BJ (cell line): ENCODE results near the gene PALD1. TPM values are rescaled to one million over a fixed set of nuclear protein-coding genes. Genes with fewer than 3 reads are reported as not detected.

Source experiments
- CTCF ChIA-PET: fragments of 350-600 bp; formaldehyde crosslinking; extraction: SDS; loops from one replicate; lab custom pipeline; 2021; ENCODE audit warnings: antibody characterized with exemption, inconsistent platforms; lab: Yijun Ruan, JAX
- POLR2A ChIA-PET: fragments of 300-600 bp; sonication (Branson Sonifier 250); formaldehyde crosslinking; extraction: SDS; loops from one replicate; lab custom pipeline; 2021; ENCODE audit warnings: antibody characterized with exemption; lab: Charles Lee
- DNase-seq: peaks from one replicate; pipeline ENCODE4 v3.0.0-alpha.2; 2011; ENCODE audit warnings: low read depth
- H3K27me3 ChIP-seq: 2 replicates; pipeline ENCODE4 v1.6.0; 2011; ENCODE audit warnings: low read length; ENCODE audit not compliant: control insufficient read depth, insufficient read depth
- H3K36me3 ChIP-seq: 2 replicates; pipeline ENCODE4 v1.5.1; 2011; ENCODE audit warnings: low read length; ENCODE audit not compliant: control insufficient read depth, insufficient read depth
- H3K4me3 ChIP-seq: 2 replicates; pipeline ENCODE4 v1.5.1; 2011; ENCODE audit warnings: low read depth, mild to moderate bottlenecking, control low read depth, low read length
- polyA plus RNA-seq: library from polyadenylated mRNA; depleted of rRNA; stranded (reverse); fragments of >200 nt; gene quantifications from 2 replicates; pipeline ENCODE4 v1.2.3, GENCODE V29; 2011
- TF ChIP-seq, protein P1 (sequence below): IDR thresholded peaks from 2 replicates; pipeline ENCODE4 v1.5.1; 2011; ENCODE audit warnings: low read depth, mild to moderate bottlenecking, control low read depth, inconsistent platforms, low read length, moderate library complexity; ENCODE audit not compliant: insufficient read depth

Gene PALD1
- polyA plus RNA-seq, 1 experiment: 0.10 TPM

DNA sequence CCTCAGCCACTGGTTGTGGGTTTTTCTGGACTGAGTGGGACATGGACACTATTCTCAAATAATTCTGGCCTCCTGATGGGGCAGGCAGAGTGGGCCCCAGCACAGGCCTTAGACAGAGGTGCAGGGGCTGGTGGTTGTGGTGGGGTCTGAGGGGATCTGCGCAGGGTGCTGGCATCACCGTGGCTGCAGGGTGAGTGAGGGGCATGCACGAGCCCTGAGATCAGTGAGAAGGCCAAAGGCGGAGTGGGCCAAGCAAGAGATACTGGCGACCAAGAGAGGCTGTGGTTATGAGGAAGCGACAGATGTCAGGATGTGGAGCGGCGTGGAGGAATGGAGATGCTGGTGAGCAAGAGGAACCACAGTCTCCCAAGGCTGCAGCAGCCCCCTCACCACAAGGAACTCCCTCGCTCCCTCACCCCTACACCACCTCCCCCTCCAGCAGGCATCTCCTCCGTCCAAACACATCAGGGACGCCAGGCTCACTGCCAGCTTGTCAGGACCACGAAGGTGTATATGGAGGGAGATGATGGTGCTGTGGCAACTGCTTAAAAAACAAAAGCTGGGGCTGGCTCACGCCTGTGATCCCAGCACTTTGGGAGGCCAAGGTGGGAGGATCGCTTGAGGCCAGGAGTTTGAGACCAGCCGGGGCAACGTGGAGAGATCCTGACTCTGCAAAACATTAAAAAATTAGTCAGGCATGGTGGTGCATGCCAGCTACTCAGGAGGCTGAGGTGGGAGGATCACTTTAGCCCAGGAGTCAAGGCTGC is 114.4 kb downstream of the PALD1 start:
- Histone ChIP-seq H3K36me3 (no peaks in the 10 kb centered on the region), H3K4me3 (no peak overlapping the region), H3K27me3 (peaks cover 11% of the 10 kb centered on the region; the same call in 1 of the 2 replicates)
- ChIA-PET POLR2A (no interaction called here), CTCF (interaction anchor here (0.9 kb wide), 1 partner anchor 34 kb away, joined by 3 read pairs; no protein-coding TSS in a partner anchor)
- TF ChIP-seq, protein P1, sequence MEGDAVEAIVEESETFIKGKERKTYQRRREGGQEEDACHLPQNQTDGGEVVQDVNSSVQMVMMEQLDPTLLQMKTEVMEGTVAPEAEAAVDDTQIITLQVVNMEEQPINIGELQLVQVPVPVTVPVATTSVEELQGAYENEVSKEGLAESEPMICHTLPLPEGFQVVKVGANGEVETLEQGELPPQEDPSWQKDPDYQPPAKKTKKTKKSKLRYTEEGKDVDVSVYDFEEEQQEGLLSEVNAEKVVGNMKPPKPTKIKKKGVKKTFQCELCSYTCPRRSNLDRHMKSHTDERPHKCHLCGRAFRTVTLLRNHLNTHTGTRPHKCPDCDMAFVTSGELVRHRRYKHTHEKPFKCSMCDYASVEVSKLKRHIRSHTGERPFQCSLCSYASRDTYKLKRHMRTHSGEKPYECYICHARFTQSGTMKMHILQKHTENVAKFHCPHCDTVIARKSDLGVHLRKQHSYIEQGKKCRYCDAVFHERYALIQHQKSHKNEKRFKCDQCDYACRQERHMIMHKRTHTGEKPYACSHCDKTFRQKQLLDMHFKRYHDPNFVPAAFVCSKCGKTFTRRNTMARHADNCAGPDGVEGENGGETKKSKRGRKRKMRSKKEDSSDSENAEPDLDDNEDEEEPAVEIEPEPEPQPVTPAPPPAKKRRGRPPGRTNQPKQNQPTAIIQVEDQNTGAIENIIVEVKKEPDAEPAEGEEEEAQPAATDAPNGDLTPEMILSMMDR: no peak
- no peak for DNase-seq

DNA sequence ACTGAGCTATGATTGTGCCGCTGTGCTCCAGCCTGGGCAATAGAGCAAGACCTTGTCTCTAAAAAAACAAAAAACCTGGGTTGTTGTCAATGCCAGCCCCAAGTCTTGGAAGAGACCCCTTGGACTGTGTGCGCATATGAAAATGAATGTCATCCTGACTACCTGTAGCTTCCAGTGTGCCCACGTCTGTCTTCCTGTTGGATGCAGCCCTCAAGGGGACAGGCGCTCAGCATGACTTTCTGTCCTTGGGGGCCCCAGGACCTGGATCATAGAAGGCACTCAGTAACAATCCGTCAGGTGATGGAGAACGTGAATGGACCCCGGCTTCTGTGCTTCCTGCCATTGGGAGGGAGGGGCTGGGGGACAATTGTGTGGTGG is 114.9 kb downstream of the PALD1 start:
- ChIA-PET CTCF (interaction anchor here (1.1 kb wide), 1 partner anchor 8 kb away, joined by 3 read pairs; no protein-coding TSS in a partner anchor), POLR2A (no interaction called here)
- Histone ChIP-seq H3K27me3 (peaks cover 11% of the 10 kb centered on the region; the same call in 1 of the 2 replicates), H3K4me3 (no peak overlapping the region), H3K36me3 (no peaks in the 10 kb centered on the region)
- TF ChIP-seq, protein P1: no peak
- DNase-seq: no peak

DNA sequence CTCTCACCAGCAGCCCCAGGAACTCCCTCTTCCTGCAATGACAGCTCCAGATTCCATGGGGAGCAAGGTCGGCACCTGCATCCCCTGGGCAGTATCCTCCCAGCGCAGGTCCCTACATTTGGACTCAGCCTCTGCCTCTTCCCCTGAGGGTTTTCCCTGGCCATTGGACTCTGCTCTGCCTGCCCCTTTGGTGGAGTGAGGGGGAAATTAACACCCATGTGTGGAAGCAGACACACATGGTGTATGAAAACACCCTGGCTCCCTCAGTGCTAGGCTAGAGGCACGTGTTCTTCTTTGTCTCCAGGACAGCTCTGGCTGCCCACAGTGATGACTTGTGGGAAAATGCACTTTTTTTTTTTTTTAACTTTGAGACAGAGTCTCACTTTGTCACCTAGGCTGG is 115.6 kb downstream of the PALD1 start:
- Histone ChIP-seq H3K27me3 (peaks cover 11% of the 10 kb centered on the region; the same call in 1 of the 2 replicates), H3K4me3 (no peak overlapping the region), H3K36me3 (no peaks in the 10 kb centered on the region)
- POLR2A ChIA-PET: no interaction called here
- TF ChIP-seq, protein P1: no peak
- CTCF ChIA-PET: interaction anchor here (0.7 to 1.1 kb wide), 2 partner anchors 9 to 262 kb away, joined by 3 read pairs; no protein-coding TSS in a partner anchor
- DNase-seq: no peak

DNA sequence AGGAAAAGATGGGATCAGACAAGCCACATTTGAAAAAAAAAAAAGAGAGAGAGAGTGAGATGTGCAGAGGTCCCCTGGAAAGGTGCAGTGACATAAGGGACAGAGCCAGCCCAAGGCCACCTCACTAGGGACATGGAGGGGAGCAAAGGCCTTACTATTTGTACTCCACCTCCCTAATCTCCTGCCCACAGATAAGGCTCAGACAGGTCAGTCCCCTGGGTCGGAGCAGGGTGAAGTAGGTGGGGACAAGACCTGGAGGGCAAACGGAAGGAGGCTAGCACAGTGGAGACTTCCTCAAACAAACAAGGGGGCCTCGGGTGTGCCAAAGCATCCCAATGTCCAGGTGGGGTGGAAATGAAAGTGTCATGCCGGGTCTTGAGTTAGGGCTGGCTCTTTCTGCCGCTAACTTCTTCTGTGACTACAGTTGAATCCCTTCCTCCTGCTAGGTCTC is 117.0 kb downstream of the PALD1 start:
- ChIA-PET POLR2A (no interaction called here), CTCF (interaction anchor here (0.7 to 1.1 kb wide), 3 partner anchors 9 to 22 kb away, joined by 3 read pairs; no protein-coding TSS in a partner anchor)
- no peak for DNase-seq
- TF ChIP-seq, protein P1: no peak
- Histone ChIP-seq H3K27me3 (peaks cover 10% of the 10 kb centered on the region; the same call in 1 of the 2 replicates), H3K4me3 (no peak overlapping the region), H3K36me3 (no peaks in the 10 kb centered on the region)

DNA sequence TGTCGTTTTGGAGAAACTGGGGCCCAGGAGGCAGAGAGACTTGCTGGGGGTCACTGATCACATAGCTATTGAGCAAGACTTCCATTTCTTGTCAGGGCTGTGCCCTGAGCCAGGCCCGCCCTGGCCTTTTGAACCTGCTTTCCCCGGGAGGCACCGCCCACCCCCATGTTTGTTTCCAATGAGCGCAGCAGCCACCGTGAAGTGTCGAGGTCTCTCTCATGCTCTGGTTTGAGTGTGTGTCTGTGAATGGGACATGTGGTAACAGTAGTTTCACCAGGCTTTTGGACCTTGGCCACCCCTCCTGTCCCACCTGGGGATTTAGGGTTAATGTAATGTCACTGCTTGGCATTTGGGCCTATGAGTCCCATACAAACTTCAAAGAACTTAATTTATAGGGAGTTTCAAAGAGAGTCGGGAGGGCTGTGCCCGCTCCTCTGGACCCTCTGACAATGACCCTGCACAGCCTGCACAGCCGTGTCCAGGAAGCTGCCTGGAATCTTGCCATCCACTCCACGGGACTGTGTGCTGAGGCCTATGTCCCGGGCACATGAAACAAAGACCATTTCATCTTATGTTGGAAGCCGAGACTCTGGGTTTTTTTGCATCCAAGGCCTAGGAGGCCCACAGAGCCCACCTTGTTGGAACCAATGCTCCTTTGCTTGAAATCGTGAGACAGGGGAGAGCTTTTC is 117.7 kb downstream of the PALD1 start:
- Histone ChIP-seq H3K36me3 (no peaks in the 10 kb centered on the region), H3K4me3 (no peak overlapping the region), H3K27me3 (peaks cover 5% of the 10 kb centered on the region; the same call in 1 of the 2 replicates)
- ChIA-PET POLR2A (no interaction called here), CTCF (interaction anchor here (1.1 kb wide), 1 partner anchor 10 kb away, joined by 3 read pairs; no protein-coding TSS in a partner anchor)
- no peak for DNase-seq
- TF ChIP-seq, protein P1: no peak
